Aorta (tissue), 5 donors: ENCODE measurements around the gene SFT2D1. TPM values are rescaled to one million over a fixed set of nuclear protein-coding genes. Genes with fewer than 3 reads are reported as not detected.

ENCODE experiments used
- ATAC-seq: fragments of 200-7000 bp; cut with Tn5 transposase; one replicate; pipeline ENCODE4 v1.9.1; 2022; ENCODE audit warnings: moderate library complexity; ENCODE audit not compliant: low FRiP score
- DNase-seq, 2 donors: peaks; one replicate each; pipeline ENCODE4 v3.0.0-alpha.2; 2020
- H3K27ac ChIP-seq, 2 donors: one replicate each; pipeline ENCODE4 v1.5.1; 2013; ENCODE audit warnings: low read length in 2 of 2, mild to moderate bottlenecking in 2 of 2, moderate library complexity in 2 of 2, control low read depth in 1 of 2, inconsistent platforms in 1 of 2, low read depth in 1 of 2
- H3K27me3 ChIP-seq, 2 donors: one replicate each; pipeline ENCODE4 v1.6.1; 2013; ENCODE audit warnings: control low read depth in 1 of 2, low read length in 1 of 2, mild to moderate bottlenecking in 1 of 2, moderate library complexity in 1 of 2; ENCODE audit not compliant: insufficient read depth in 2 of 2, control insufficient read depth in 1 of 2
- H3K36me3 ChIP-seq, 2 donors: one replicate each; pipeline ENCODE4 v1.6.1; 2013; ENCODE audit warnings: control low read depth in 1 of 2, low read length in 1 of 2, mild to moderate bottlenecking in 1 of 2; ENCODE audit not compliant: insufficient read depth in 2 of 2, control insufficient read depth in 1 of 2
- H3K4me1 ChIP-seq, 2 donors: one replicate each; pipeline ENCODE4 v1.6.1; 2013; ENCODE audit warnings: low read length in 2 of 2, control low read depth in 1 of 2, mild to moderate bottlenecking in 1 of 2, moderate library complexity in 1 of 2; ENCODE audit not compliant: insufficient read depth in 2 of 2, control insufficient read depth in 1 of 2
- H3K4me3 ChIP-seq, 2 donors: one replicate each; pipeline ENCODE4 v1.5.1; 2013; ENCODE audit warnings: low read length in 2 of 2, control low read depth in 1 of 2, mild to moderate bottlenecking in 1 of 2
- H3K9me3 ChIP-seq: one replicate; pipeline ENCODE4 v1.6.1; 2013; ENCODE audit warnings: mild to moderate bottlenecking, low read length; ENCODE audit not compliant: control insufficient read depth
- WGBS, 2 donors: extraction: QIAGEN DNeasy Blood & Tissue Kit; methylation state at CpG; one replicate each; pipeline ENCODE4 v1.1.7; 2013; 5-methylcytosine and 5-hydroxymethylcytosine counted together
- intact Hi-C, 2 donors: fragments of 100-400 bp; cut with DNase I; formaldehyde crosslinking; loops; one replicate each; pipeline versions ENCODE4 v1.14.2 to v1.15.0; 2022
- polyA plus RNA-seq, 2 donors: library from polyadenylated mRNA; stranded (reverse); fragments of 200-250 nt; gene quantifications; one replicate each; pipeline ENCODE4 v1.2.3, GENCODE V29; 2013
- total RNA-seq, 2 donors: library from RNA; stranded (reverse); fragmentation: NEBNext Ultra II Directional; extraction: Animal tissue kit (Norgen Biotek cat#: 25700); gene quantifications; one replicate each; pipeline ENCODE4 v1.2.1, GENCODE V29; 2021
- donor health status: healthy with polysubstance abuse.
- donor health status: Bipolar disorder and iron deficiency.
- donor health status: DM: no; HTN: no; CAD: no.
- donor health status: DM: no; HTN: no; CAD: no.
- donor health status: DM: yes; HTN: yes; CAD: no.

SFT2D1 gene
- total and polyA plus RNA-seq, 4 donors: 36.5 to 53.5 (median 37.2) TPM

GRCh38 chr6:166285233-166285632 is 57.1 kb downstream of the SFT2D1 start:
- WGBS, 2 donors: 17 to 21% methylated on average over 6 of the region's 6 CpGs
- DNase-seq (no peak), ATAC-seq (no peak)
- Histone ChIP-seq H3K4me3 (no peak overlapping the region), H3K9me3 (no peaks in the 10 kb centered on the region), H3K27ac (no peak overlapping the region), H3K27me3 (no peaks in the 10 kb centered on the region), H3K4me1 (no peaks in the 10 kb centered on the region), H3K36me3 (no peaks in the 10 kb centered on the region)
- intact Hi-C loops: no loop called here

GRCh38 chr6:166284640-166285039 is 57.7 kb downstream of the SFT2D1 start:
- Histone ChIP-seq H3K27me3 (no peaks in the 10 kb centered on the region), H3K4me1 (no peaks in the 10 kb centered on the region), H3K4me3 (no peak overlapping the region), H3K36me3 (no peaks in the 10 kb centered on the region), H3K9me3 (no peaks in the 10 kb centered on the region), H3K27ac (no peak overlapping the region)
- intact Hi-C loops: no loop called here
- no peak for ATAC-seq
- WGBS, 2 donors: 80 to 87% methylated on average over 6 of the region's 6 CpGs
- DNase-seq: no peak

- Histone ChIP-seq H3K9me3 (no peaks in the 10 kb centered on the region), H3K27me3 (no peaks in the 10 kb centered on the region), H3K4me1 (no peaks in the 10 kb centered on the region), H3K36me3 (no peaks in the 10 kb centered on the region), H3K4me3 (no peak overlapping the region), H3K27ac (no peak overlapping the region)
- WGBS, 2 donors: 59 to 60% methylated on average over 11 of the region's 11 CpGs
- intact Hi-C loops: no loop called here
- no peak for DNase-seq
- ATAC-seq: no peak
Observed at GRCh38 chr6:166282394-166283032, 59.8 kb downstream of the SFT2D1 start.

- intact Hi-C loops: no loop called here
- Histone ChIP-seq H3K27ac (no peak overlapping the region), H3K36me3 (no peaks in the 10 kb centered on the region), H3K4me3 (no peak overlapping the region), H3K4me1 (no peaks in the 10 kb centered on the region), H3K27me3 (no peaks in the 10 kb centered on the region), H3K9me3 (no peaks in the 10 kb centered on the region)
- ATAC-seq (no peak), DNase-seq (no peak)
- WGBS, 2 donors: 89 to 90% methylated on average over 9 of the region's 9 CpGs
Observed at GRCh38 chr6:166281104-166281503, 61.2 kb downstream of the SFT2D1 start.

DNA sequence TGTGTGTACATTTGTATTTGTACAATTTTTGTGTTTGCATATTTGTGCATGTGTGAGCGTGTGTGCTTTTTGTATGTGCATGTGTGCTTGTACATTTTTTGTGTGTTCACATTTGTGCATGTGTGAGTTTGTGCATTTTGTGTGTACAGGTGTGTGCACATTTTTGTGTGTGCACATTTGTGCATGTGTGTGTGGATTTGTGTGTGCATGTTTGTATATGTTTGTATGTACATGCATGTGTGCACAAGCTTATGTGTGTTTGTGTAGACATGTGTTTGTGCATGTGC is 63.0 kb downstream of the SFT2D1 start:
- ATAC-seq (no peak), DNase-seq (no peak)
- H3K27ac ChIP-seq: no peak overlapping the region
- 92 to 100% methylated on average over 1 of the region's 1 CpG for WGBS, 2 donors
- intact Hi-C loops: no loop called here
- no peaks in the 10 kb centered on the region for H3K9me3 ChIP-seq
- no peak overlapping the region for H3K4me3 ChIP-seq
- H3K27me3 ChIP-seq: no peaks in the 10 kb centered on the region
- no peaks in the 10 kb centered on the region for H3K36me3 ChIP-seq
- no peaks in the 10 kb centered on the region for H3K4me1 ChIP-seq

DNA sequence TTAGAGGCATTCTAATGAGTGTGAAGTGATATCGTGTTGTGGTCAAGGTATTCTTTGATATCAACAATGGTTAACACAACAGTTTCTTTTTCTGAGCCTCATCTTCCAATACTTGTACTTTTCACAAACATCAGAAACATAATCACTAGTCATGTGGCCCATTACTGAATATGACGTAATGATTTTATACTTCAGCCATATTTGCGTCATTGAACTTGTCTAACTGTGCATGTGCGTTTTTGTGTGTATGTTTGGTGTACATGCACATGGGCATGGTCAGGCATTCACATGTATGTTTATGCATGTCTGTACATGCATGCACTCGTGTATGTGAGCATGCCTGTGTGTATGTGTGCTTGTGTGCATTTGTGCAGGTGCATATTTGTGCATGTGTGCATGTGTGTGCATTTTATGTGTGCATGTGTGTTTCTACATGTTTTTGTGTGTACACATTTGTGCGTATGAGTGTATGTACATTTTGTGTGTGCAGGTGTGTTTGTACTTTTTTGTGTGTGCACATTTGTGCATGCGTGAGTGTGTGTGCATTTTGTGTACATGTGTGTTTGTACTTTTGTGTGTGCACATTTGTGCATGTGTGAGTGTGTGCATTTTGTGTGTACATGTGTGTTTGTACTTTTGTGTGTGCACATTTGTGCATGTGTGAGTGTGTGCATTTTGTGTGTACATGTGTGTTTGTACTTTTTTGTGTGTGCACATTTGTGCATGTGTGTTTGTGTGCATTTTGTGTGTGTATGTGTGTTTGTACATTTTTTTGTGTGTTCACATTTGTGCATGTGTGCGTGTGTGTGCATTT is 63.6 kb downstream of the SFT2D1 start:
- Histone ChIP-seq H3K4me1 (no peaks in the 10 kb centered on the region), H3K27ac (no peak overlapping the region), H3K36me3 (no peaks in the 10 kb centered on the region), H3K4me3 (no peak overlapping the region), H3K27me3 (no peaks in the 10 kb centered on the region), H3K9me3 (no peaks in the 10 kb centered on the region)
- WGBS, 2 donors: 59% methylated on average over 8 of the region's 8 CpGs
- intact Hi-C loops: no loop called here
- no peak for DNase-seq
- ATAC-seq: no peak

- 84% methylated on average over 11 of the region's 11 CpGs for WGBS, 2 donors
- H3K9me3 ChIP-seq: no peaks in the 10 kb centered on the region
- no peak overlapping the region for H3K4me3 ChIP-seq
Observed at GRCh38 chr6:166277892-166278578, 64.3 kb downstream of the SFT2D1 start.

DNA sequence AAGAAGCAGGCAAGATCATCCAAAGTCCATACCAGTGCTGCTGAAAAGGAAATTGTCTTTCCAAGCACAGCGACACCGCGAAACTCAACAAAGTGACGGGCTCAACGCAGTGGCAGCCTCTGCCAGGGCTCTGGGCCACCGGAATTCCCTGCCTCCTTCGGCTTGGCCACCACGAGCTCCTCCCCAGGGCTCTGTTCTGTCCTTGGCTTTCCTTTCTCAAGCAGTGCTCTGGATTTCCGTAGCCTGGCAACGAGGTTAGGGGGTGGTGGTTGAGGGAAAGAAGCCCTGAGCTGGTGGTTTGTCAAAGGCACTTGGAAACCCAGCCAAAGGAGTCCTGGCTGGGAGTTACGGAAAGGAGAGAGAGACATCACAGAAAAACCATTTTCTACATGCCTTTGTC is 65.3 kb downstream of the SFT2D1 start:
- H3K27ac ChIP-seq: no peak overlapping the region
- H3K36me3 ChIP-seq: no peaks in the 10 kb centered on the region
- no peaks in the 10 kb centered on the region for H3K4me1 ChIP-seq
- no peaks in the 10 kb centered on the region for H3K9me3 ChIP-seq
- ATAC-seq (no peak), DNase-seq (no peak)
- no peak overlapping the region for H3K4me3 ChIP-seq
- intact Hi-C loops: no loop called here
- no peaks in the 10 kb centered on the region for H3K27me3 ChIP-seq
- WGBS, 2 donors: 7 to 8% methylated on average over 11 of the region's 11 CpGs

More at GRCh38 chr6:166277892-166278578, 64.3 kb downstream of the SFT2D1 start:
- no peak overlapping the region for H3K27ac ChIP-seq
- ATAC-seq (no peak), DNase-seq (no peak)
- H3K27me3 ChIP-seq: no peaks in the 10 kb centered on the region
- H3K4me1 ChIP-seq: no peaks in the 10 kb centered on the region
- intact Hi-C loops: no loop called here
- no peaks in the 10 kb centered on the region for H3K36me3 ChIP-seq
